HL-60 (cell line): Measurements from ENCODE around the gene ZC3H8.
"Not testable (repeated sequence)": the region's sequence is repeated elsewhere in the genome, so short reads cannot be mapped to it uniquely, and the experiment has no call there.

Experiments
- DNase-seq, 2 experiments: peaks; one replicate each; pipeline ENCODE4 v3.0.0-alpha.2; 2010 to 2020; ENCODE audit warnings: low read depth in 1 of 2, low spot score in 1 of 2
- H3K27ac ChIP-seq: fragments of 250-450 bp; sonication (Bioruptor Pico); replicated peaks from 2 replicates; pipeline ENCODE4 v1.5.1; 2020; ENCODE audit warnings: mild to moderate bottlenecking, moderate library complexity
- H3K27me3 ChIP-seq: fragments of 250-450 bp; sonication (Bioruptor Pico); 2 replicates; pipeline ENCODE4 v1.5.1; 2021; ENCODE audit warnings: mild to moderate bottlenecking, moderate library complexity; ENCODE audit not compliant: insufficient read depth, poor library complexity, severe bottlenecking
- H3K4me3 ChIP-seq: replicated peaks from 2 replicates; pipeline ENCODE4 v1.5.1; 2011; ENCODE audit warnings: mild to moderate bottlenecking, control low read depth, low read length; ENCODE audit not compliant: insufficient read depth
- CTCF ChIP-seq: IDR thresholded peaks from one replicate; pipeline ENCODE4 v1.5.1; 2011; ENCODE audit warnings: low read length, control low read depth, inconsistent platforms; ENCODE audit not compliant: insufficient read depth
- GABPA ChIP-seq: IDR thresholded peaks from 2 replicates; pipeline ENCODE4 v1.6.1; 2012; ENCODE audit warnings: low read depth
- POLR2AphosphoS5 ChIP-seq: IDR thresholded peaks from 2 replicates; pipeline ENCODE4 v1.6.1; 2012; ENCODE audit warnings: low read depth
- REST ChIP-seq: IDR thresholded peaks from 2 replicates; pipeline ENCODE4 v1.6.1; 2012; ENCODE audit warnings: low read depth; ENCODE audit not compliant: insufficient replicate concordance
- SPI1 ChIP-seq: IDR thresholded peaks from 2 replicates; pipeline ENCODE4 v1.6.1; 2012; ENCODE audit warnings: low read depth, mild to moderate bottlenecking, borderline replicate concordance

Gene ZC3H8

GRCh38 chr2:112216167-112216566 is 38.7 kb downstream of the ZC3H8 start:
- Histone ChIP-seq H3K27ac (no peak overlapping the region), H3K27me3 (no peaks in the 10 kb centered on the region), H3K4me3 (no peak overlapping the region)
- no peak for DNase-seq
- TF ChIP-seq SPI1 (no peak), CTCF (no peak)

GRCh38 chr2:112207905-112208304 is 46.9 kb downstream of the ZC3H8 start:
- H3K27me3 ChIP-seq, H3K4me3 ChIP-seq, DNase-seq, H3K27ac ChIP-seq: not testable (repeated sequence)

GRCh38 chr2:112204411-112204810 is 50.4 kb downstream of the ZC3H8 start:
- Histone ChIP-seq H3K27ac (no peak overlapping the region), H3K4me3 (no peak overlapping the region), H3K27me3 (no peaks in the 10 kb centered on the region)
- no peak for DNase-seq
- TF ChIP-seq POLR2AphosphoS5 (no peak), CTCF (no peak), GABPA (no peak), REST (no peak), SPI1 (no peak)

GRCh38 chr2:112201696-112202430 is 53.0 kb downstream of the ZC3H8 start:
- Histone ChIP-seq H3K4me3 (no peak overlapping the region), H3K27me3 (no peaks in the 10 kb centered on the region), H3K27ac (no peak overlapping the region)
- DNase-seq: no peak
- TF ChIP-seq CTCF: no peak

GRCh38 chr2:112199188-112199587 is 55.7 kb downstream of the ZC3H8 start:
- H3K27ac ChIP-seq: no peak overlapping the region
- TF ChIP-seq CTCF: no peak
- no peak for TF ChIP-seq REST
- no peak for TF ChIP-seq SPI1
- no peak for TF ChIP-seq GABPA
- no peak for TF ChIP-seq POLR2AphosphoS5
- no peaks in the 10 kb centered on the region for H3K27me3 ChIP-seq
- no peak overlapping the region for H3K4me3 ChIP-seq
- DNase-seq: no peak
